ENCODE measurements around the gene HLCS. TPM values are rescaled to one million over a fixed set of nuclear protein-coding genes. Genes with fewer than 3 reads are reported as not detected.

The HLCS gene
- total and polyA plus RNA-seq, 2 of the 8 experiments (the other 6 are each of a cell fraction or from before 2014, with no cell fraction given): 4.7 to 12.2 TPM

GRCh38 chr21:36877741-36878140 lies 88.7 kb downstream of the HLCS start (continued):
- TF ChIP-seq CHD7 (IDR thresholded peaks at IDR 0.05; ENCODE audit: insufficient replicate concordance, low read length) (no peak), CHD2 (IDR thresholded peaks at IDR 0.05; ENCODE audit: low read length) (no peak), POU5F1 (IDR thresholded peaks at IDR 0.05; ENCODE audit: low read depth, low read length) (no peak), CBX8 (IDR thresholded peaks at IDR 0.05; ENCODE audit: borderline replicate concordance, low read depth, low read length) (no peak), TAF7 (optimal IDR thresholded peaks at IDR 0.05; ENCODE audit: borderline replicate concordance, low read depth, low read length) (no peak), EP300 (IDR thresholded peaks at IDR 0.05; ENCODE audit: borderline replicate concordance in 1 of 2, low read depth in 2 of 2, low read length in 2 of 2) (no peak), ATF2 (IDR thresholded peaks at IDR 0.05; ENCODE audit: low read length) (no peak), SIN3A (conservative IDR thresholded peaks at IDR 0.05 in 1 of 2, IDR thresholded peaks at IDR 0.05 in 1 of 2; ENCODE audit: low read depth in 1 of 2, low read length in 2 of 2) (no peak), SP4 (IDR thresholded peaks at IDR 0.05; ENCODE audit: low read length) (no peak), TBP (IDR thresholded peaks at IDR 0.05; ENCODE audit: low read depth, low read length) (no peak)

Measured in H1 (cell line).